NCI-H187 (cell line): ENCODE results near the gene RGP1.

ENCODE experiments used
- DNase-seq, 2 experiments: peaks; one replicate each; lab custom pipeline; 2025; lab: John Stamatoyannopoulos, UW

Gene RGP1, protein sequence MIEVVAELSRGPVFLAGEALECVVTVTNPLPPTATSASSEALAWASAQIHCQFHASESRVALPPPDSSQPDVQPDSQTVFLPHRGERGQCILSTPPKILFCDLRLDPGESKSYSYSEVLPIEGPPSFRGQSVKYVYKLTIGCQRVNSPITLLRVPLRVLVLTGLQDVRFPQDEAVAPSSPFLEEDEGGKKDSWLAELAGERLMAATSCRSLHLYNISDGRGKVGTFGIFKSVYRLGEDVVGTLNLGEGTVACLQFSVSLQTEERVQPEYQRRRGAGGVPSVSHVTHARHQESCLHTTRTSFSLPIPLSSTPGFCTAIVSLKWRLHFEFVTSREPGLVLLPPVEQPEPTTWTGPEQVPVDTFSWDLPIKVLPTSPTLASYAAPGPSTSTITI

DNA sequence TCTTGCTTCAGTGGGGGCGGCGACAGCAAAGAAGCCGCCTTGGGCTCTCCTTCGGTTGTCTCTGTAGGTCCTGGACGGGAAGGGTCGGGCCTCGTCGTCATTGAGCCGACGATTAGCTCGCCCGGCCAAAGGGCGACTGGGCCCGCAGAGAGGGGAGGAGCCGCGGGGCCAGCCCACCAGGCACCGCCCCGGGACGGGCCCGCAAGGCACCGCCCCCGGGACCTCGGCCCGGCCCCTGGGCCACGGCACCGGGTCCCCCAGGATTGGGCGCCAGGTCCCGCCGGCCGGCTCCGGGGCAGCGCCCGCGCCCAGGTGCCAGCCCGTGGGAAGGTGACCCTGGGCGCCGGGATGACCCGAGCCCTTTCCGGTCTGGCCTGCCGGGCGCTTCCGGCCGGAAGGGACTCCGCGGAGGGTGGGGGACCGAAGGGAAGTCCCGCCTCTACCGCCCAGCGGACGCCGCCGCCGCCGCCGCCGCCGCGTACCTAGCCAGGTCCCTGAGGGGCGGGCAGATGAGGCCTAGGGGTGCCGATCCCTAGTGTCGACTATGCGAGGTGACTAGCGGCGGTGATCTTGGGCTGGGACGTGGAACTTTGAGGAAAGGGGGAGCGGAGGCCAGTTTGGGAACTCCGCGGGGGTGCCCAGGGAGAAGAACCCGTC is at the start of gene RGP1, which contains the start of gene GBA2:
Gene RGP1, plus strand, starts transcription at position 430 of the 657 bp plus-strand sequence. CDS start 469 bp downstream, outside the sequence.
Gene GBA2, minus strand, starts transcription at position 371 of the 657 bp plus-strand sequence. CDS start 524 bp downstream, outside the sequence.
- no peak for DNase-seq

DNA sequence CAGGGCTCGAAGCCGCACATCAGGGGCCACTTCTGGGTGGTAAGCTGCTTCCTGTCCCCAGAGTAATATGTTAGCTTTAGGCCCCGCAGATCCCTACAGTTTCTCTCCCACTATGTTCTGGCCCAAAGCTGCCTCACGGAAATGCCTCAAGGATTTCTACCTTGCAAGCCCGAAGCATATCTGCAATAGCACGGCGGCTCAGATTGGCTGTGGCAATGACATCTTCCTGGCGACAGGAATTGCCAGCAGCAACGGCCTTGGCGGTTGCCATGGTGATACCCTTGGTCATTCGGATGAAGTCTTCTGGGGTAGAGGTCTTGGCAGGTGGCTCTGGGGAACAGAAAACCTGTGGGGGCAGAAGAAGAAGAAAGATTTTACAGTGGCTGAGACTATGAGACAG is 49.1 kb upstream of the RGP1 start:
- DNase-seq, result no peak

DNA sequence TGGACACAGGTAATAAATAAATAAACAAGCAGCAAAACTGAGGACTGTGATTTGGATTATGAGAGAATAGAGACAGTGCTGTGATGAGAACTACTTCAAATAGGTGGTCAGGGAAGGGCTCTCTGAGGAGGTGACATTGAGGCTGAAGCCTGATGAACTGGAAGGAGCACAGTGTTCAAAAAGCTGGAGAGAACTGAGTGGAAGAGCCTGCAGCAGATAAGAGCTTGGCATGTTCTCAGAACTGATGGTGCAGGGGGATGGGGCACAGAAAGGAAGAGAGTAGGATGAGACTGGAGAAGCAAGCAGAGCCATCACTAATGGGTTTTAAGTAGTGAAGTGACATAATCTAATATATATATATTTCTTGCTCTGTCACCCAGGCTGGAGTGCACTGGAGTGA is 48.1 kb upstream of the RGP1 start:
- no peak for DNase-seq

DNA sequence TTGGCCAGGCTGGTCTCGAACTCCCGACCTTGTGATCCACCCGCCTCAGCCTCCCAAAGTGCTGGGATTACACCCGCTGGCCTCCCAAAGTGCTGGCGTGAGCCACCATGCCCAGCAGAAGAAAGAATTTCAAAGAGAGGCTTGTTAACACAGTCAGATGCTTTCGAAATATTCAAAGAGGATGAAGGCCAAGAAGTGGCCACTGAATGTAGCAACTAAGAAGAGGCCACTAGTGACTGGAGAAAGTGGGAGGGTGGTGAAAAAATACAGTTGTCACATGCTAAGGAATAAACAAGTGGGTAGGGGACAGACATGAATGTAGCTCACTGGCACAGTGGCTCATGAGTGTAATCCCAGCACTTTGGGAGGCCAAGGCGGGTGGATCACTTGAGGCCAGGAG is 46.4 kb upstream of the RGP1 start:
- DNase-seq, result no peak

- no peak for DNase-seq
Measured at GRCh38 chr9:35703906-35704672, 45.0 kb upstream of the RGP1 start.

- no peak for DNase-seq
Measured at GRCh38 chr9:35705372-35705771, 43.7 kb upstream of the RGP1 start.

- no peak for DNase-seq
Measured at GRCh38 chr9:35705836-35706430, 43.2 kb upstream of the RGP1 start.

- DNase-seq, result no peak
Measured at GRCh38 chr9:35706951-35707350, 42.1 kb upstream of the RGP1 start.

- no peak for DNase-seq
Measured at GRCh38 chr9:35708146-35708545, 40.9 kb upstream of the RGP1 start.

GRCh38 chr9:35710818-35711500 is 38.1 kb upstream of the RGP1 start:
- no peak for DNase-seq

DNA sequence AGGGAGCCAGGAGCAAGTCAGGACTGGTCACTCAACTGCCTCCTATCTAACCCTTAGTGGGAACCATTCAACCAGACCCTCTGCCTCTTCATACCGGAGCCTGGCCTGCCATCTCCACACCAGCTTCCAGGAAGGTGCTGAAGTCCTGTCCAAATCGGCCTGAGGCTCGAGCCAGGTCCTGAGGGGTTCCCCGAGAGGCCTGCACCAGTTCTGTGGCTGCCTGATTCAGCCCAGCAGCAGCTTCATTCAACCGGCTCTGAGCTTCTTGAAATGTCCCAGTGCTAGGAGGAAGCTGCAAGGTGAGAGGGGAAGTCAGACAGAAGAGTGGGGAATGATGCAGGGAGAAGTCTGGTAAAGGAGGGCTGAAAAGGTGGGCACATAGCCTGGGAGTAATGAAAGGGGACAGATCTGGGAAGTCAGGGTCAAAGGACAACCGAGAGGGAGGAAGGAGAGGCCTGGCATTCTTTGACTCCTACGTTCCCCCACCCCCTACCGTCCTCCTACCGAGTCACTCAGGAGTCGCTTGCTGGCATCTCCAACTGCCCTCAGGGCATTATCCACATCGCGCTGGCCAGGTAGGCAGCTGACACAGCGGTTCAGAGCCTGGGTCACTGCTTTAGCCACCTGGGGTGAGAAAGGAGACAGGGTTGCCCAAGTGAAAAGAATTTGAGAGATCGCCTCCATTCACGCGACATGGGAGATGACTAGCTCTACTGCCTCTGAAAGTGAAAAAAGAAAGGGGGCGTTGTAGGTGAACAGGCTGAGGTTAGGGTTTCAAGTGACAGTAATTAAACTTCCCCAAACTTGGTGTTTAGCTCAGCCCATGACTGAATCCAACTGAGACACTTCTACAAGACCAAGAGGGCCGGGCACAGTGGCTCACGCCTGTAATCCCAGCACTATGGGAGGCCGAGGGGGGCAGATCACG is 37.3 kb upstream of the RGP1 start:
- DNase-seq, result no peak

DNA sequence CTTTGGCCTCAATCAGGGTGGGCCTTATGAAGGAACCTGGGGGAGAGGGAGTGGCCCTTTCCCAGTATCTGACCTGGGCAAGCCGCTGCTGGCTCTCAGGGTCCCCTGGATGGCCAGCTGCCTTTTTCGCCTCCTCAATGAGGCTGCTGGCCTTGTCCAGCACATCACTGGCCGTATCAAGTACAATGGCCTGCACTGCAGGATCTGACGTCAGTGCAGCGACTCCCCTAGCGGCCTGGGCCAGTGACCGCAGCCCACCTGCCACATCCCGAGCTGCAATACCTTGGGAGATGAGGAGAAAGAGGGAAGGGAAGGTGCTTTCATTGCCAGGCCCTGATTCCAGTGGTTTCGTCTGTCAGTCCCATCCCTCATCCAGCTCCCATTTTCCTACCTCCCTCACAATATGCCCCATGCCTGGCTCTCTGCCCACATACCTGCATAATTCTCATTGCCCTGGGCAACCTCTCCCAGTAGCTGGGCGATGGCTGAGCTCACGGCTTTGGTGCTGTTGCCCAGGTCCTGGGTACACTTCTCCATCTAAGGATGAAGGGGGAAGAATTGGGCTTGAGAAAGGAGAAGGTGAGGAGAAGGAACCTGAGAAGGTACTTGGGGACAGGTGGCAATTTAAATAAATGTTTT is 36.2 kb upstream of the RGP1 start:
- DNase-seq, result no peak

- no peak for DNase-seq
Measured at GRCh38 chr9:35713578-35713977, 35.5 kb upstream of the RGP1 start.

DNA sequence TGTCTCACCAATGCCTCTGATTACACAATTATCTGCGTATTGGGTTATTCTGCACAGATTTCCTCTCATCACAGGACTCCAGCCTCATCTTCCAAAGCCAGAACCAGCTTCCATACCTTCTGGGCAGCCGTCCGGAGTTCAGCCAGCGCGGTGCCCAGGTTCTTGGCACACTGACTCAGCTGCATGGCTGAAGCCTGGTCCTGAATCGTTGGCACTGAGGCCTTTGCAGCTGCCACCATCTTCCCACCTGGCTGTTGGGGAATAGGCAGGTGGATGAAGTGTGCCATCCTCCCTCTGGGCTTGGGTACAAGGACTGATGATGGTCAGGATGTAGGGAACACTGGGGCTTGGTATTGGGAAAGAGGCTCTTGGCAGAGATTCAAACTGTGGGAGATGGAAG is 35.0 kb upstream of the RGP1 start:
- no peak for DNase-seq

DNA sequence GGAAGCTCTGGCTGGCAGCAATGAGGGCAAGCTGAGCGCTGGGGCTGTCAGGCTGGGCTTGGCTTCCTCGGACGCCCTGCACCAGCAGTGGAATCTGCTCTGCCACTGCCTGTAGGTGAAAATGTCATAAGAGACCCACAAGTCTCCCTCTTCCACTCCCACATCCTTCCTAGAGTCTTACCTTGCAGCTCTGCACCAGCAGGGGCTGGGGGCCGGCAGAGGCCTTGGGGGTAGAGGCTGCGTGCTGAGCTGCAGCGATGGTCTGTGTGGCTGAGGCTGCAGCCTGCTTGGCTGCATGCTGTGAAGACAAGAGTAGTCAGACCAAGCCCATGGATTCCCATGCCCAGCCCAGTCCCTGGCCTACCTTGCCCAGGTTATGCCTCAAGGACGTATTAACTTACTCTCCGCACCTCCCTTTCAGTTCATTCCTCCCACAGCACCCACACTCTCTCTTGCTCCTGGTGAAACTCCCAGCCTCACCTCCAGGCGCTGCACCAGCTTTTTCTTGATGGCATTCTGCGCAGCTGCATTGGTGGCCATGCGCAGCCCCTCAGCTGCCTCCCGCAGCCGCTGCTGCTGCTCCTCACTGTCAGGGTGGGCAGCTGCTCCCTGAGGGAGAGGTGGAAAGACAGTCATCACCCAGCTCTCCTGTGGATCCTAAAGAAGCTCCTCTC is 34.4 kb upstream of the RGP1 start:
- no peak for DNase-seq

- DNase-seq, result no peak
Measured at GRCh38 chr9:35716230-35716629, 32.9 kb upstream of the RGP1 start.

DNA sequence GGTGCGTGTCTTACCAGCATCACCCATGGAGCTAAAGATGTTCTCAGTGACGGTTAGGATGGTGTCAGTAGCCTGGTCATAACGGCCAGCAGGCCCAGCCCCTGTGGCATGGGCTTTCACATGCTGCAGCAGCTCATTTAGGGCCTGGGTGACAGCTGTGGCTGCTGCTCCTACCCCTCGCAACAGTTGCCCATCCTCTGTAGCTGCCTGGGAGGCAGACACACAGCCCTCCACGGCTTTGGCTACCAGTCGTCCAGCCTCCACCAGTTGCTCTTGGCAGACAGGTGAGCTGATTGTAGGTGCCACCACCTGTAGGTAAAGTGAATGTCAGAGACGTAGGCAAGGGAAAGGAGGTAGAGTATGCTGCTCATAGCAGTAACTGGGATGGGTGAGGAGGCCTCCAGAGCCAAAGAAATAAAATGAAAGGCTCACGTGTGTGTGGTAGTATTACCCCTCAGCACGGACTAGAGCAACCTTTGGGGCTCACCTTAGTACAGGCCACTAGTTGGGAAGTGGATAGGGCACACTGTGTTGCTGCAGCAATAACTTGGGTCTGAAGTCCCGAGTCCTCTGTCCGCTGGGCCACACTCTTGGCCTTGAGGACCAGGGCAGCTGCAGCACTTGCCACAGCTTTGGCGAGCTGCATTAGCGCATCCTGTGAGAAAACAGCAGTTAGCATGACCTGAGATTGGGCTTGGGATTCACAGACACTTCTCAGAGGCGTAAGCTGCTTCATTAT is 31.8 kb upstream of the RGP1 start:
- DNase-seq, result no peak

GRCh38 chr9:35718721-35719511 is 30.2 kb upstream of the RGP1 start:
- no peak for DNase-seq
